ENCODE data around the gene DBF4B. TPM values are rescaled to one million over a fixed set of nuclear protein-coding genes. Genes with fewer than 3 reads are reported as not detected.
A peak's percentile ranks its signal among the peaks of the same experiment; 100 is the strongest.

Gene DBF4B
- total RNA-seq, 1 donor from 2014 or later: 6.6 TPM

- DNase-seq (ENCODE audit: extremely low read depth, low read depth, low spot score): no peak
Measured at GRCh38 chr17:44759086-44759915, 50.8 kb downstream of the DBF4B start.

GRCh38 chr17:44759916-44760243 is 51.4 kb downstream of the DBF4B start:
- no peak for DNase-seq (ENCODE audit: extremely low read depth, low read depth, low spot score)

- no peak for DNase-seq (ENCODE audit: extremely low read depth, low read depth, low spot score)
Measured at GRCh38 chr17:44760474-44761308, 52.2 kb downstream of the DBF4B start.

GRCh38 chr17:44761932-44762810 is 53.7 kb downstream of the DBF4B start:
- no peak for DNase-seq (ENCODE audit: extremely low read depth, low read depth, low spot score)

- DNase-seq (ENCODE audit: extremely low read depth, low read depth, low spot score): no peak
Measured at GRCh38 chr17:44763170-44763569, 54.7 kb downstream of the DBF4B start.

GRCh38 chr17:44765965-44766364 is 57.5 kb downstream of the DBF4B start:
- no peak for DNase-seq (ENCODE audit: extremely low read depth, low read depth, low spot score)

GRCh38 chr17:44766409-44767038 is 58.1 kb downstream of the DBF4B start:
- DNase-seq (ENCODE audit: extremely low read depth, low read depth, low spot score): no peak

GRCh38 chr17:44767493-44767892 is 59.0 kb downstream of the DBF4B start:
- DNase-seq (ENCODE audit: extremely low read depth, low read depth, low spot score): no peak

GRCh38 chr17:44768505-44769142 is 60.2 kb downstream of the DBF4B start:
- DNase-seq (ENCODE audit: extremely low read depth, low read depth, low spot score): no peak

- DNase-seq (ENCODE audit: extremely low read depth, low read depth, low spot score): no peak
Measured at GRCh38 chr17:44769230-44769629, 60.8 kb downstream of the DBF4B start.

- DNase-seq (ENCODE audit: extremely low read depth, low read depth, low spot score): no peak
Measured at GRCh38 chr17:44769647-44770084, 61.2 kb downstream of the DBF4B start.

GRCh38 chr17:44770166-44770925 is 61.9 kb downstream of the DBF4B start:
- DNase-seq (ENCODE audit: extremely low read depth, low read depth, low spot score): no peak

- no peak for DNase-seq (ENCODE audit: extremely low read depth, low read depth, low spot score)
Measured at GRCh38 chr17:44772308-44773045, 64.0 kb downstream of the DBF4B start.

GRCh38 chr17:44773140-44773539 is 64.7 kb downstream of the DBF4B start:
- DNase-seq (ENCODE audit: extremely low read depth, low read depth, low spot score): no peak

GRCh38 chr17:44774271-44775135 is 66.0 kb downstream of the DBF4B start:
- DNase-seq (ENCODE audit: extremely low read depth, low read depth, low spot score): no peak

- peak; percentile 60 for DNase-seq (ENCODE audit: extremely low read depth, low read depth, low spot score)
Measured at GRCh38 chr17:44775136-44775837, 66.8 kb downstream of the DBF4B start.

Data from glomerular endothelial cell (primary cell).